Measurements from ENCODE around the gene TTC34. TPM values are rescaled to one million over a fixed set of nuclear protein-coding genes. Genes with fewer than 3 reads are reported as not detected.

Gene TTC34
- total and polyA plus RNA-seq, 9 of the 15 experiments (the other 6 are each of a cell fraction or from before 2014, with no cell fraction given), result 0.03 to 0.38 (median 0.05) TPM; not detected in 2

DNA sequence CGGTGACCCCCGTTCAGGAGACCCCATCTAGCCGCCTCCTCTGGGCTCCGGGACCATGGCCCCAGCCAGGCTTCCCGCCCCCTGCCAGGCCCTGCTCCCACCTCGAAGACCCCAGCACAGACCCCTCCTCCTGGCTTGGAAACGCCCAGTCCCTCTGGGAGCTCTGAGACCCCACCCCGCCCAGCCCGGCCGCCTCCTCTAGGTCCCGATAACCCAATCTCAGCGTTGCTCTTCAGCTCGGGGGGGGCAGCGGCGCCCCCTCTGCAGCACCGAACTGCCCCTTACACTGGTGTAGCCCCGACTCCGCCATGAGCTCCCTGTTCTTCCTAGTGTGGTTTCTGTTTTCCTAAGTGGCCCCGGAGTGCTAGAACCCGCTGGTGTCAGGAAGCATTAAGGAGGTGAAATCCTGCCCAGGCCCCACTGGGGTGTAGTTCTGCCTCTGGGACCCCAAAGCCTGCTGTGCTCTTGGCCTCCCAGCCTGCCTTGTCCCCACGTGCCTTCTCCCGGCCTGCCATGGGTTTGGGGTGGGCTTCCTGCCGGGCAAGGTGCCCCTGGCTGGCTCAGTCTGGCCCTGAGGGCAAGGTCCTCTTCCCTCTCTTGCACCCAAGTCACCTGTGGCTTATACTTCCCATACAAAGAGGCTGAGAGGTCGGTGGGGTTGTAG is 157.9 kb downstream of the TTC34 start (continued):
- TF ChIP-seq, protein P1, sequence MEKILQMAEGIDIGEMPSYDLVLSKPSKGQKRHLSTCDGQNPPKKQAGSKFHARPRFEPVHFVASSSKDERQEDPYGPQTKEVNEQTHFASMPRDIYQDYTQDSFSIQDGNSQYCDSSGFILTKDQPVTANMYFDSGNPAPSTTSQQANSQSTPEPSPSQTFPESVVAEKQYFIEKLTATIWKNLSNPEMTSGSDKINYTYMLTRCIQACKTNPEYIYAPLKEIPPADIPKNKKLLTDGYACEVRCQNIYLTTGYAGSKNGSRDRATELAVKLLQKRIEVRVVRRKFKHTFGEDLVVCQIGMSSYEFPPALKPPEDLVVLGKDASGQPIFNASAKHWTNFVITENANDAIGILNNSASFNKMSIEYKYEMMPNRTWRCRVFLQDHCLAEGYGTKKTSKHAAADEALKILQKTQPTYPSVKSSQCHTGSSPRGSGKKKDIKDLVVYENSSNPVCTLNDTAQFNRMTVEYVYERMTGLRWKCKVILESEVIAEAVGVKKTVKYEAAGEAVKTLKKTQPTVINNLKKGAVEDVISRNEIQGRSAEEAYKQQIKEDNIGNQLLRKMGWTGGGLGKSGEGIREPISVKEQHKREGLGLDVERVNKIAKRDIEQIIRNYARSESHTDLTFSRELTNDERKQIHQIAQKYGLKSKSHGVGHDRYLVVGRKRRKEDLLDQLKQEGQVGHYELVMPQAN (IDR thresholded peaks at IDR 0.05; ENCODE audit: borderline replicate concordance), result 0 out of 2 replicates have a peak, but pooled peaks have one; percentile 51
- TF ChIP-seq GABPB2 (CRISPR knock-in tag; conservative IDR thresholded peaks at IDR 0.05), result no peak
- TF ChIP-seq, protein P2, sequence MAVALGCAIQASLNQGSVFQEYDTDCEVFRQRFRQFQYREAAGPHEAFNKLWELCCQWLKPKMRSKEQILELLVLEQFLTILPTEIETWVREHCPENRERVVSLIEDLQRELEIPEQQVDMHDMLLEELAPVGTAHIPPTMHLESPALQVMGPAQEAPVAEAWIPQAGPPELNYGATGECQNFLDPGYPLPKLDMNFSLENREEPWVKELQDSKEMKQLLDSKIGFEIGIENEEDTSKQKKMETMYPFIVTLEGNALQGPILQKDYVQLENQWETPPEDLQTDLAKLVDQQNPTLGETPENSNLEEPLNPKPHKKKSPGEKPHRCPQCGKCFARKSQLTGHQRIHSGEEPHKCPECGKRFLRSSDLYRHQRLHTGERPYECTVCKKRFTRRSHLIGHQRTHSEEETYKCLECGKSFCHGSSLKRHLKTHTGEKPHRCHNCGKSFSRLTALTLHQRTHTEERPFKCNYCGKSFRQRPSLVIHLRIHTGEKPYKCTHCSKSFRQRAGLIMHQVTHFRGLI (CRISPR knock-in tag; IDR thresholded peaks at IDR 0.05), result no peak
- no peak for TF ChIP-seq ZBTB7A (IDR thresholded peaks at IDR 0.05; ENCODE audit: borderline replicate concordance, control insufficient read depth, low read depth, low read length)
- TF ChIP-seq SMAD4 (CRISPR knock-in tag; conservative IDR thresholded peaks at IDR 0.05), result no peak
- no peak for TF ChIP-seq PHTF2 (CRISPR knock-in tag; IDR thresholded peaks at IDR 0.05)
- TF ChIP-seq TBP (optimal IDR thresholded peaks at IDR 0.05; ENCODE audit: low read depth, low read length), result no peak
- TF ChIP-seq ETV5 (CRISPR knock-in tag; IDR thresholded peaks at IDR 0.05; ENCODE audit: low read depth), result 0 out of 2 replicates have a peak, but pooled peaks have one; percentile 2
- TF ChIP-seq, protein P3, sequence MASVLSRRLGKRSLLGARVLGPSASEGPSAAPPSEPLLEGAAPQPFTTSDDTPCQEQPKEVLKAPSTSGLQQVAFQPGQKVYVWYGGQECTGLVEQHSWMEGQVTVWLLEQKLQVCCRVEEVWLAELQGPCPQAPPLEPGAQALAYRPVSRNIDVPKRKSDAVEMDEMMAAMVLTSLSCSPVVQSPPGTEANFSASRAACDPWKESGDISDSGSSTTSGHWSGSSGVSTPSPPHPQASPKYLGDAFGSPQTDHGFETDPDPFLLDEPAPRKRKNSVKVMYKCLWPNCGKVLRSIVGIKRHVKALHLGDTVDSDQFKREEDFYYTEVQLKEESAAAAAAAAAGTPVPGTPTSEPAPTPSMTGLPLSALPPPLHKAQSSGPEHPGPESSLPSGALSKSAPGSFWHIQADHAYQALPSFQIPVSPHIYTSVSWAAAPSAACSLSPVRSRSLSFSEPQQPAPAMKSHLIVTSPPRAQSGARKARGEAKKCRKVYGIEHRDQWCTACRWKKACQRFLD (CRISPR knock-in tag; IDR thresholded peaks at IDR 0.05), result no peak
- no peak for TF ChIP-seq ZNF76 (CRISPR knock-in tag; IDR thresholded peaks at IDR 0.05; ENCODE audit: borderline replicate concordance)
- TF ChIP-seq HIVEP1 (CRISPR knock-in tag; IDR thresholded peaks at IDR 0.05), result no peak
- TF ChIP-seq, protein P4, sequence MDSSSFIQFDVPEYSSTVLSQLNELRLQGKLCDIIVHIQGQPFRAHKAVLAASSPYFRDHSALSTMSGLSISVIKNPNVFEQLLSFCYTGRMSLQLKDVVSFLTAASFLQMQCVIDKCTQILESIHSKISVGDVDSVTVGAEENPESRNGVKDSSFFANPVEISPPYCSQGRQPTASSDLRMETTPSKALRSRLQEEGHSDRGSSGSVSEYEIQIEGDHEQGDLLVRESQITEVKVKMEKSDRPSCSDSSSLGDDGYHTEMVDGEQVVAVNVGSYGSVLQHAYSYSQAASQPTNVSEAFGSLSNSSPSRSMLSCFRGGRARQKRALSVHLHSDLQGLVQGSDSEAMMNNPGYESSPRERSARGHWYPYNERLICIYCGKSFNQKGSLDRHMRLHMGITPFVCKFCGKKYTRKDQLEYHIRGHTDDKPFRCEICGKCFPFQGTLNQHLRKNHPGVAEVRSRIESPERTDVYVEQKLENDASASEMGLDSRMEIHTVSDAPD (CRISPR knock-in tag; IDR thresholded peaks at IDR 0.05), result no peak
- TF ChIP-seq SRSF1 (IDR thresholded peaks at IDR 0.05; ENCODE audit: low read depth, low read length), result no peak
- TF ChIP-seq, protein P5, sequence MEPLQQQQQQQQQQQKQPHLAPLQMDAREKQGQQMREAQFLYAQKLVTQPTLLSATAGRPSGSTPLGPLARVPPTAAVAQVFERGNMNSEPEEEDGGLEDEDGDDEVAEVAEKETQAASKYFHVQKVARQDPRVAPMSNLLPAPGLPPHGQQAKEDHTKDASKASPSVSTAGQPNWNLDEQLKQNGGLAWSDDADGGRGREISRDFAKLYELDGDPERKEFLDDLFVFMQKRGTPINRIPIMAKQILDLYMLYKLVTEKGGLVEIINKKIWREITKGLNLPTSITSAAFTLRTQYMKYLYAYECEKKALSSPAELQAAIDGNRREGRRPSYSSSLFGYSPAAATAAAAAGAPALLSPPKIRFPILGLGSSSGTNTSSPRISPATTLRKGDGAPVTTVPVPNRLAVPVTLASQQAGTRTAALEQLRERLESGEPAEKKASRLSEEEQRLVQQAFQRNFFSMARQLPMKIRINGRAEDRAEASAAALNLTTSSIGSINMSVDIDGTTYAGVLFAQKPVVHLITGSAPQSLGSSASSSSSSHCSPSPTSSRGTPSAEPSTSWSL (CRISPR knock-in tag; IDR thresholded peaks at IDR 0.05; ENCODE audit: borderline replicate concordance), result no peak
- no peak for TF ChIP-seq HLTF (IDR thresholded peaks at IDR 0.05)
